WERI-Rb-1 (cell line): ENCODE results near the gene L2HGDH.

Source experiments
- DNase-seq: peaks from one replicate; pipeline ENCODE4 v3.0.0-alpha.2; 2020
- H3K27ac ChIP-seq: fragments of 250-450 bp; sonication (Bioruptor Pico); 2 replicates; pipeline ENCODE4 v1.5.1; 2020; ENCODE audit warnings: mild to moderate bottlenecking, moderate library complexity
- H3K27me3 ChIP-seq: fragments of 250-450 bp; sonication (Bioruptor Pico); 2 replicates; pipeline ENCODE4 v1.5.1; 2021; ENCODE audit warnings: mild to moderate bottlenecking, low read depth, moderate library complexity; ENCODE audit not compliant: insufficient read depth, severe bottlenecking
- H3K36me3 ChIP-seq: fragments of 250-450 bp; sonication (Bioruptor Pico); 2 replicates; pipeline ENCODE4 v1.5.1; 2020; ENCODE audit warnings: mild to moderate bottlenecking, moderate library complexity
- H3K4me3 ChIP-seq: 2 replicates; pipeline ENCODE4 v1.5.1; 2011; ENCODE audit warnings: low read depth, mild to moderate bottlenecking, control low read depth, low read length
- H3K9me3 ChIP-seq: fragments of 250-450 bp; sonication (Bioruptor Pico); 2 replicates; pipeline ENCODE4 v1.5.1; 2021; ENCODE audit warnings: mild to moderate bottlenecking, moderate library complexity; ENCODE audit not compliant: severe bottlenecking
- TF ChIP-seq, protein P1 (sequence below): IDR thresholded peaks from 2 replicates; pipeline ENCODE4 v1.5.1; 2011; ENCODE audit warnings: low read depth, mild to moderate bottlenecking, control low read depth, inconsistent platforms, low read length

L2HGDH gene

GRCh38 chr14:50311972-50312733, at the start of gene L2HGDH, which contains the start of gene DMAC2L:
TSS of gene L2HGDH (minus strand) at chr14:50312229. CDS start at chr14:50312150, 79 bp downstream.
TSS of gene DMAC2L (plus strand) at chr14:50312324. CDS start at chr14:50321488, 9,164 bp downstream.
- TF ChIP-seq, protein P1, sequence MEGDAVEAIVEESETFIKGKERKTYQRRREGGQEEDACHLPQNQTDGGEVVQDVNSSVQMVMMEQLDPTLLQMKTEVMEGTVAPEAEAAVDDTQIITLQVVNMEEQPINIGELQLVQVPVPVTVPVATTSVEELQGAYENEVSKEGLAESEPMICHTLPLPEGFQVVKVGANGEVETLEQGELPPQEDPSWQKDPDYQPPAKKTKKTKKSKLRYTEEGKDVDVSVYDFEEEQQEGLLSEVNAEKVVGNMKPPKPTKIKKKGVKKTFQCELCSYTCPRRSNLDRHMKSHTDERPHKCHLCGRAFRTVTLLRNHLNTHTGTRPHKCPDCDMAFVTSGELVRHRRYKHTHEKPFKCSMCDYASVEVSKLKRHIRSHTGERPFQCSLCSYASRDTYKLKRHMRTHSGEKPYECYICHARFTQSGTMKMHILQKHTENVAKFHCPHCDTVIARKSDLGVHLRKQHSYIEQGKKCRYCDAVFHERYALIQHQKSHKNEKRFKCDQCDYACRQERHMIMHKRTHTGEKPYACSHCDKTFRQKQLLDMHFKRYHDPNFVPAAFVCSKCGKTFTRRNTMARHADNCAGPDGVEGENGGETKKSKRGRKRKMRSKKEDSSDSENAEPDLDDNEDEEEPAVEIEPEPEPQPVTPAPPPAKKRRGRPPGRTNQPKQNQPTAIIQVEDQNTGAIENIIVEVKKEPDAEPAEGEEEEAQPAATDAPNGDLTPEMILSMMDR: no peak; the same call in 1 of the 2 replicates
- Histone ChIP-seq H3K27me3 (no peaks in the 10 kb centered on the region), H3K9me3 (no peaks in the 10 kb centered on the region), H3K4me3 (peak within 1 kb of the TSS; percentile 80), H3K36me3 (peaks cover 7% of the 10 kb centered on the region; the same call in 1 of the 2 replicates), H3K27ac (peak within 1 kb of the TSS; percentile 95)
- DNase-seq: peak; percentile 96

DNA sequence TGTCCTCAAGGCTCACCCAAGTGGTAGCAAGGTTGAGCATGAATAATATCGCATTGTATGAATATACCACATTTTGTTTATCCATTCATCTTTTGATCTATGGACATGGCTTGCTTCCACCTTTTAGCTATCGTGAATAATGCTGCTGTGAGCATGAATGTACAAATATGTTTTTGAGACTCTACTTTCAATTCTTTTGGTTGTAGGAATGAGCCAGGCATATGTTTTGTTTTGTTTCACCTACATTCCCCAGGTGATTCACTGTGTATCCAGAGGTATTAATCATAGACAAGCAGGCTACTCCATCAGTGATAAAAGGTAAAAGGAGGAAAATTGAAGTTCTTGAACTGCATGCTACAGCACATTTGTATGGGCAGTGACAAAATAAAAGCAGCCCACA, 48.8 kb upstream of the L2HGDH start:
- no peak for DNase-seq
- H3K36me3 ChIP-seq: no peaks in the 10 kb centered on the region
- H3K4me3 ChIP-seq: no peak overlapping the region
- TF ChIP-seq, protein P1: no peak
- no peaks in the 10 kb centered on the region for H3K27me3 ChIP-seq
- no peaks in the 10 kb centered on the region for H3K9me3 ChIP-seq
- no peak overlapping the region for H3K27ac ChIP-seq

DNA sequence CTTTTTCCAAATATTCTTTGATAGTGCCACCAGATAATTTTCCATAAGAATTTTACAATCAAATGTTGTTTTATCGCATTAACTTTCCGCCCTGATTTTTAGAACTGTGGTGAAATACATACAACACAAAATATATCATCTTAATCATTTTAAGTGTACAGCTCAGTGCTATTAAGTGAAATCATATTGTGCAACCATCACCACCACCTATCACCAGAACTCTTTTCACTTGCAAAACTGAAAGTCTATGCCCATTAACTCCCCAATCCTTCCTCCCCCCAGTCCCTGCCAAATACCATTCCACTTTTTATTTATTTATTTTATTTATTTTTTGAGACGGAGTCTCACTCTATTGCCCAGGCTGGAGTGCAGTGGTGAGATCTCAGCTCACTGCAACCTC, 48.1 kb upstream of the L2HGDH start:
- no peaks in the 10 kb centered on the region for H3K36me3 ChIP-seq
- no peak overlapping the region for H3K4me3 ChIP-seq
- H3K27me3 ChIP-seq: no peaks in the 10 kb centered on the region
- TF ChIP-seq, protein P1: no peak
- no peaks in the 10 kb centered on the region for H3K9me3 ChIP-seq
- H3K27ac ChIP-seq: no peak overlapping the region
- DNase-seq: no peak

- no peaks in the 10 kb centered on the region for H3K36me3 ChIP-seq
- no peak for DNase-seq
- TF ChIP-seq, protein P1: no peak
- H3K27ac ChIP-seq: no peak overlapping the region
- no peak overlapping the region for H3K4me3 ChIP-seq
- no peaks in the 10 kb centered on the region for H3K27me3 ChIP-seq
- no peaks in the 10 kb centered on the region for H3K9me3 ChIP-seq
Observed at GRCh38 chr14:50359631-50360030, 47.6 kb upstream of the L2HGDH start.

DNA sequence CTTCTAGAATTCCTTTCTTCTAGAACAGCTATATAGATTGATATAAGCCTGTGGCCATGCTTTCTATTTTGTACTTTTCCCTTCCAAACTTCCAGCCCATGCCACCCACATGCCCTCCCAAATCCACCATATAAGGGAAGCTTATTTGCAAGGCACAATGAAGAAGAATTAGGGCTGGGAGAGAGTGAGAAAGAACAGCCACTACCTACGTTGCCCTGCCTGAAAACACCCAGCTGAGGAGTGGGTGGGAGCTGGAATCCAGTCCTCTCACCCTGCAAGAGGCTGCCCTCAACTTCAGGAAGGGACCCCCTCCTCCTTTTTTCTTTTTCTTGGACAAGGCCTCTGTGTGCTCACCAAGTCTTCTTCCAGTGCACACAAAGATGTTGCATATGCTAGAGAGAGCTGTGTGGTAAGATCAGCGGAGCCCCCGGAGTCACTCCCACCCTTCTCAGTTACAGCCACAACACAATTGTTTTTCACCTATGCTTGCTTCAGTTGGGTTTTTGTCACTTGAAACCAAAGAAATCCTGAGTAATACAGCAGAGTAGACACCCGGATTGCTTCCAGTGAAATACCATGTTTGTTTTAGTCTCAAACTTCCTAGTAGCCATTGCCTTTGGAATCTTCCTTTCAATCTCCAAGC, 45.8 kb upstream of the L2HGDH start:
- no peaks in the 10 kb centered on the region for H3K27me3 ChIP-seq
- H3K4me3 ChIP-seq: no peak overlapping the region
- no peaks in the 10 kb centered on the region for H3K9me3 ChIP-seq
- H3K36me3 ChIP-seq: no peaks in the 10 kb centered on the region
- TF ChIP-seq, protein P1: no peak
- no peak for DNase-seq
- H3K27ac ChIP-seq: no peak overlapping the region
